ENCODE results near the gene ACTR1B. TPM values are rescaled to one million over a fixed set of nuclear protein-coding genes. Genes with fewer than 3 reads are reported as not detected.

ACTR1B gene
- total RNA-seq, 4 donors from 2014 or later = 53.5 to 76.1 (median 56.5) TPM

- DNase-seq (no peak), ATAC-seq (no peak)
- no peak for TF ChIP-seq POLR2A (IDR thresholded peaks at IDR 0.05)
- TF ChIP-seq CTCF (IDR thresholded peaks at IDR 0.05 in 4 of 5, conservative IDR thresholded peaks at IDR 0.05 in 1 of 5) = no peak
- H3K9me3 ChIP-seq = no peaks in the 10 kb centered on the region
- H3K27me3 ChIP-seq = no peaks in the 10 kb centered on the region
- H3K4me3 ChIP-seq = no peak overlapping the region
- in situ Hi-C loops (cut with MboI; ENCODE audit: low sequenced_read_pairs in 4 of 4) = loop anchor here in 1 of 4 donors (25.0 kb wide), 1 partner anchor 1116 kb away; the partner anchor contains the start of gene ARID5A
- no peaks in the 10 kb centered on the region for H3K4me1 ChIP-seq
- H3K27ac ChIP-seq = no peak overlapping the region
- peaks cover 0 to 51% of the 10 kb centered on the region in 2 donors for H3K36me3 ChIP-seq
- intact Hi-C loops (cut with DNase I; ENCODE audit: low total_unique reads) = no loop called here
Measured at GRCh38 chr2:97653473-97653872, 10.4 kb downstream of the ACTR1B start.

- DNase-seq (no peak), ATAC-seq (no peak)
- TF ChIP-seq POLR2A (IDR thresholded peaks at IDR 0.05) (no peak), CTCF (IDR thresholded peaks at IDR 0.05 in 4 of 5, conservative IDR thresholded peaks at IDR 0.05 in 1 of 5) (no peak)
- no peaks in the 10 kb centered on the region for H3K27me3 ChIP-seq
- in situ Hi-C loops (cut with MboI; ENCODE audit: low sequenced_read_pairs in 4 of 4) = loop anchor here in 1 of 4 donors (25.0 kb wide), 1 partner anchor 1114 kb away; the partner anchor contains the start of gene ARID5A
- peaks cover 8 to 9% of the 10 kb centered on the region in 2 donors for H3K4me1 ChIP-seq
- peak overlapping the region in 2 of 4 donors; percentile 34 to 42 for H3K27ac ChIP-seq
- H3K9me3 ChIP-seq = no peaks in the 10 kb centered on the region
- intact Hi-C loops (cut with DNase I; ENCODE audit: low total_unique reads) = no loop called here
- peaks cover 0 to 44% of the 10 kb centered on the region in 2 donors for H3K36me3 ChIP-seq
- no peak overlapping the region for H3K4me3 ChIP-seq
Measured at GRCh38 chr2:97651114-97651513, 12.7 kb downstream of the ACTR1B start.

DNA sequence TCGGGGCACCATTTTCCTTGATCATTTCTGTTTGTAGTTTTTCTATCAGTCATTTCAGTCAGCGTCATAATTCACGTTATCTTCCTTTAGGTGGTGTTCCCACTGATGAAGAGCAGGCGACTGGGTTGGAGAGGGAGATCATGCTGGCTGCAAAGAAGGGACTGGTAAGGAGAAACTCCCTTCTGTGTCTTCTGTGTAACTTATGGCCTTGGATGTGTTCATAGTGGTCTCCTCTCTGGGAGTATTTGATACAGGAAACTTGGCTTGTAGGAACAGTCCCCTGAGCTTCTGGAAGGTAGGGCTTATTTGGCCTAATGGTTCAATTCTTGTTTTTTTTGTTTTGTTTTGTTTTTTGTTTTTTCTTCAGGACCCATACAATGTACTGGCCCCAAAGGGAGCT is 16.9 kb downstream of the ACTR1B start:
- DNase-seq (no peak), ATAC-seq (no peak)
- H3K27me3 ChIP-seq = no peaks in the 10 kb centered on the region
- peaks cover 15% of the 10 kb centered on the region in 2 donors for H3K4me1 ChIP-seq
- H3K9me3 ChIP-seq = no peaks in the 10 kb centered on the region
- H3K27ac ChIP-seq = peak overlapping the region; percentile 90 to 98 (median 98)
- intact Hi-C loops (cut with DNase I; ENCODE audit: low total_unique reads) = loop anchor here (1.0 to 10.0 kb wide), 2 partner anchors 16 to 52 kb away; no protein-coding TSS in a partner anchor
- no peak for TF ChIP-seq CTCF (IDR thresholded peaks at IDR 0.05 in 4 of 5, conservative IDR thresholded peaks at IDR 0.05 in 1 of 5)
- no peak for TF ChIP-seq POLR2A (IDR thresholded peaks at IDR 0.05)
- peak overlapping the region; percentile 85 to 97 (median 94) for H3K4me3 ChIP-seq
- H3K36me3 ChIP-seq = peaks cover 0 to 37% of the 10 kb centered on the region in 2 donors
- in situ Hi-C loops (cut with MboI; ENCODE audit: low sequenced_read_pairs in 4 of 4) = no loop called here

- intact Hi-C loops (cut with DNase I; ENCODE audit: low total_unique reads) = loop anchor here (1.0 to 10.0 kb wide), 3 partner anchors 17 to 51 kb away; no protein-coding TSS in a partner anchor
- Histone ChIP-seq H3K36me3 (peaks cover 0 to 37% of the 10 kb centered on the region in 2 donors), H3K4me3 (peak within 1 kb of the TSS; percentile 85 to 97 (median 94)), H3K27ac (peak within 1 kb of the TSS; percentile 90 to 98 (median 98)), H3K9me3 (no peaks in the 10 kb centered on the region), H3K4me1 (peaks cover 15% of the 10 kb centered on the region in 2 donors), H3K27me3 (no peaks in the 10 kb centered on the region)
- TF ChIP-seq CTCF (IDR thresholded peaks at IDR 0.05 in 4 of 5, conservative IDR thresholded peaks at IDR 0.05 in 1 of 5) (peak in 1 of 5 experiments; percentile 23), POLR2A (IDR thresholded peaks at IDR 0.05) (peak; percentile 78 to 84)
- DNase-seq (peak; percentile 98), ATAC-seq (peak; percentile 98)
- in situ Hi-C loops (cut with MboI; ENCODE audit: low sequenced_read_pairs in 4 of 4) = no loop called here
Measured at GRCh38 chr2:97645695-97646629, 17.9 kb downstream of the ACTR1B start, which contains the start of gene COX5B. TSS of gene COX5B (plus strand) at chr2:97646062. CDS start at chr2:97646087, 25 bp downstream.
